Left lung (tissue), 10 donors: Measurements from ENCODE around the gene CAMTA1. TPM values are rescaled to one million over a fixed set of nuclear protein-coding genes. Genes with fewer than 3 reads are reported as not detected.

Source experiments
- ATAC-seq: fragments of 200-7000 bp; cut with Tn5 transposase; one replicate; pipeline ENCODE4 v1.9.1; 2020; ENCODE audit warnings: moderate library complexity
- DNase-seq, 4 donors: peaks; one replicate each; pipeline ENCODE4 v3.0.0-alpha.2; 2013 to 2020
- H3K27ac ChIP-seq, 2 donors: fragments of 200-600 bp; sonication (generic) in 1 of 2; one replicate each; pipeline versions ENCODE4 v1.5.0 to v1.8.0; 2020 to 2021
- H3K27me3 ChIP-seq, 2 donors: fragments of 200-600 bp; sonication (generic) in 1 of 2; one replicate each; pipeline versions ENCODE4 v1.5.0 to v1.8.0; 2020 to 2021
- H3K36me3 ChIP-seq, 2 donors: fragments of 200-600 bp; sonication (generic) in 1 of 2; one replicate each; pipeline versions ENCODE4 v1.5.0 to v1.8.0; 2020 to 2021
- H3K4me1 ChIP-seq, 2 donors: fragments of 200-600 bp; one replicate each; pipeline ENCODE4 v1.8.0; 2021
- H3K4me3 ChIP-seq, 2 donors: fragments of 200-600 bp; sonication (generic) in 1 of 2; one replicate each; pipeline versions ENCODE4 v1.5.0 to v1.8.0; 2020 to 2021; ENCODE audit warnings: mild to moderate bottlenecking in 1 of 2
- H3K9me3 ChIP-seq, 2 donors: fragments of 200-600 bp; sonication (generic) in 1 of 2; one replicate each; pipeline versions ENCODE4 v1.5.0 to v1.8.0; 2020 to 2021
- intact Hi-C, 2 donors: fragments of 100-400 bp; cut with DNase I; formaldehyde crosslinking; loops; one replicate each; pipeline versions ENCODE4 v1.11.2 to v1.14.2; 2022
- polyA plus RNA-seq, 6 donors: library from polyadenylated mRNA; unstranded; fragments of 120-200 nt; gene quantifications; one replicate each; pipeline ENCODE4 v1.2.1, GENCODE V29; 2013; ENCODE audit not compliant: insufficient read length in 6 of 6
- total RNA-seq, 2 donors: library from RNA; stranded (reverse); fragmentation: NEBNext Ultra II Directional; extraction: Animal tissue kit (Norgen Biotek cat#: 25700); gene quantifications; one replicate each; pipeline ENCODE4 v1.2.1, GENCODE V29; 2021
- TF ChIP-seq, protein P1 (sequence below), 2 donors: fragments of 200-600 bp; sonication (generic) in 1 of 2; IDR thresholded peaks; one replicate each; pipeline versions ENCODE4 v1.5.0 to v1.8.0; 2021; ENCODE audit warnings: antibody characterized with exemption in 2 of 2
- donor health status: DM: no; HTN: yes; CAD: no.
- donor health status: DM: no; HTN: no; CAD: no.

Gene CAMTA1
- total and polyA plus RNA-seq, 8 donors, result 42.7 to 69.1 (median 49.4) TPM

DNA sequence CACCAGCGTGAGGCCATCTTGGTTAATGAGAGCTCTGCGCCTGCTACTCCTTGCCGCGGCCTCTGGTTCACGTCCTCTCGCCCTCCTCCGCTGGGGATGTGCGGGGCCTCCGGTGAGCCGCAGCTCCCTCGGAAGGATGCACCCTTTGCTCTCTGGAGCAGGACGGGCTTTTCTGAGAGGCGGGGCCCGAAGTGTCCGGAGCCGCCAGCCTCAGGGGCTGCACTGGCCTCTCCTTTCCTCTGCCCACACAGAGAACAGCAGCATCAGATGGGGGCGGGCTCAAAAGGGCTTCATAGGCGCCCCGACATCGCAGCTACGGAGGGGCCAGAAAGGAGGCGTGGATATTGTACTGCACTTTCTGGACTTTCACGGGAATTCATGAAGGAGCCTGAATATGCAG, 284.7 kb downstream of the CAMTA1 start:
- TF ChIP-seq, protein P1, sequence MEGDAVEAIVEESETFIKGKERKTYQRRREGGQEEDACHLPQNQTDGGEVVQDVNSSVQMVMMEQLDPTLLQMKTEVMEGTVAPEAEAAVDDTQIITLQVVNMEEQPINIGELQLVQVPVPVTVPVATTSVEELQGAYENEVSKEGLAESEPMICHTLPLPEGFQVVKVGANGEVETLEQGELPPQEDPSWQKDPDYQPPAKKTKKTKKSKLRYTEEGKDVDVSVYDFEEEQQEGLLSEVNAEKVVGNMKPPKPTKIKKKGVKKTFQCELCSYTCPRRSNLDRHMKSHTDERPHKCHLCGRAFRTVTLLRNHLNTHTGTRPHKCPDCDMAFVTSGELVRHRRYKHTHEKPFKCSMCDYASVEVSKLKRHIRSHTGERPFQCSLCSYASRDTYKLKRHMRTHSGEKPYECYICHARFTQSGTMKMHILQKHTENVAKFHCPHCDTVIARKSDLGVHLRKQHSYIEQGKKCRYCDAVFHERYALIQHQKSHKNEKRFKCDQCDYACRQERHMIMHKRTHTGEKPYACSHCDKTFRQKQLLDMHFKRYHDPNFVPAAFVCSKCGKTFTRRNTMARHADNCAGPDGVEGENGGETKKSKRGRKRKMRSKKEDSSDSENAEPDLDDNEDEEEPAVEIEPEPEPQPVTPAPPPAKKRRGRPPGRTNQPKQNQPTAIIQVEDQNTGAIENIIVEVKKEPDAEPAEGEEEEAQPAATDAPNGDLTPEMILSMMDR (IDR thresholded peaks at IDR 0.05), result no peak
- H3K36me3 ChIP-seq, result no peaks in the 10 kb centered on the region
- no peaks in the 10 kb centered on the region for H3K9me3 ChIP-seq
- H3K27me3 ChIP-seq, result peaks cover 10 to 25% of the 10 kb centered on the region in 2 donors
- ATAC-seq (peak; percentile 15), DNase-seq (no peak)
- H3K4me1 ChIP-seq, result peaks cover 0 to 5% of the 10 kb centered on the region in 2 donors
- intact Hi-C loops, result no loop called here
- H3K27ac ChIP-seq, result no peak overlapping the region
- no peak overlapping the region for H3K4me3 ChIP-seq

DNA sequence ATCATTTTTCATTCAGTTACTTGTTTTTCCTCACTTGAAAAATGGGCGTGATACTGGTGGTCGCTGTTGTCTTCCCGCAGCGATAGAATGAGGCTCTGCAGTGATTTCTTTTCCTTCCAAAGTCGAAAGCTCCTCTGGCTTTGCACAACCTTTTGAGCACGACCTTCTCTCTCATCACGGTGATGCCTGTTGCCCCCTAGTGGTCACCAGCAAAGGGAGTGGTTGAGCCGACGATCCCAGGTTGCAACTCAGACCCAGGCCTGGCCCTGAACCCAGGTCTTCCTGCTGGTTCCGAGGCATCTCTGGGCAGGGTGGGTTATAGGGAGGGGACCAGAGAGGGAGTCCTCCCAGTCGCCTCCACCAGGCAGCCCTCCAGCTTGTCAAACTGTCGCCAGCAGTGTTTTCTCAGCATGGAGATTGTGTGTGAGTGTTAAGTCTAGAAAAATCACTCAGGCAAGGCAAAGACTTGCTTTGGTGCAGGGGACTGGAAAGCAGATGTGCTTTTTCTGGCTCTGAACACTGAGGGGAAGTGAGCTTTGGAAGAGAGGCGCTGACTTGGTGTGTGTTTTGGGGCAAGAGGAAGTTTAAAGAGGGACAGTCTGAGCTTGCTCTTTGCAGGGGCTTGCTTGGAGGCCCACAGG, 285.3 kb downstream of the CAMTA1 start:
- peak; percentile 92 for ATAC-seq
- intact Hi-C loops, result no loop called here
- H3K9me3 ChIP-seq, result no peaks in the 10 kb centered on the region

DNA sequence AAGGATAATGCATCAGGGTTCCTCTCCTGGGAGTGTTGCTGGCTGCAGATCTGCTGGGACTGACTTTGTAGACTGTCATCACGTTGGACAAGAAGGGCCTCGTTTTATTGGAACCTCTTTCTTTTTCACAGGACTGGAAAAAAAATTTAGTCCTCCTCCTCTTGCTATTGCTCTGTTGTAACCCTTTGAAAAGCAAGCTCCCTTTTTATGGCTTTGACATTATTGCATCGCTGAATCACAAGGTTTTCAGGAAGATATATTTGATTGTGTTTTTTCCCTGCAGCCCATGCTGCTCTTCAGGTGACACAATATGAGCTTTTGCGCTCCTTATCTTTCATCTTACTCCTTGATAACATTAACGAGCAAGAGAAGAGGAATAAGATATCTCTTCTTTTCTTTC, 290.9 kb downstream of the CAMTA1 start:
- no peak overlapping the region for H3K27ac ChIP-seq
- TF ChIP-seq, protein P1 (IDR thresholded peaks at IDR 0.05), result no peak
- DNase-seq, result no peak
- H3K4me3 ChIP-seq, result no peak overlapping the region
- intact Hi-C loops, result no loop called here
- H3K27me3 ChIP-seq, result no peaks in the 10 kb centered on the region
- peaks cover 0 to 17% of the 10 kb centered on the region in 2 donors for H3K9me3 ChIP-seq
- ATAC-seq, result no peak
- H3K4me1 ChIP-seq, result no peaks in the 10 kb centered on the region
- H3K36me3 ChIP-seq, result no peaks in the 10 kb centered on the region

More for the DNA sequence above, 285.3 kb downstream of the CAMTA1 start:
- H3K36me3 ChIP-seq, result no peaks in the 10 kb centered on the region
- peaks cover 10 to 25% of the 10 kb centered on the region in 2 donors for H3K27me3 ChIP-seq
- TF ChIP-seq, protein P1 (IDR thresholded peaks at IDR 0.05), result peak; percentile 81
- DNase-seq, result peak in 3 of 4 donors; percentile 49 to 68 (median 51)
- H3K4me1 ChIP-seq, result peaks cover 0 to 5% of the 10 kb centered on the region in 2 donors
- no peak overlapping the region for H3K4me3 ChIP-seq
- no peak overlapping the region for H3K27ac ChIP-seq

DNA sequence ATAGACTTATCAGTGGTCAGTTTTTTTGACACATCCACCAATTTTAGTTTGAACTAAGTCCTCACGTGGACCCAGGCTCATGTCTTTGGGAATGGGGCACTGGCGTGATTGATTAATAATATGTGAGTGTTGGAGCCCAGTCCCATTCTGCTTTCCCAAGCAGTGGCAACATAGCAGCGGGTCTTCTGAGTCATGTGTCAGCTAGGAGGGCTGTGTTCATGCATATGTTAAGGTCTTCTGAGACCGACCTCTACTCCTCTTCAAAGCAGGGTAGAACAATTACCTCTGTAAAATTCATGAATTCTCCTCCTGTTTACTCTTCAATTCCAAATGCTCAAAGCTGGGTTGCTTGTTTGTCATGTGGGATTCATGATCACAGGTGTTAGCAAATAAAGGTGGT, 291.3 kb downstream of the CAMTA1 start:
- no peak overlapping the region for H3K27ac ChIP-seq
- H3K9me3 ChIP-seq, result peaks cover 0 to 17% of the 10 kb centered on the region in 2 donors
- H3K27me3 ChIP-seq, result no peaks in the 10 kb centered on the region
- ATAC-seq, result no peak
- no peaks in the 10 kb centered on the region for H3K4me1 ChIP-seq
- DNase-seq, result no peak
- intact Hi-C loops, result no loop called here
- H3K36me3 ChIP-seq, result no peaks in the 10 kb centered on the region
- TF ChIP-seq, protein P1 (IDR thresholded peaks at IDR 0.05), result no peak
- H3K4me3 ChIP-seq, result no peak overlapping the region

DNA sequence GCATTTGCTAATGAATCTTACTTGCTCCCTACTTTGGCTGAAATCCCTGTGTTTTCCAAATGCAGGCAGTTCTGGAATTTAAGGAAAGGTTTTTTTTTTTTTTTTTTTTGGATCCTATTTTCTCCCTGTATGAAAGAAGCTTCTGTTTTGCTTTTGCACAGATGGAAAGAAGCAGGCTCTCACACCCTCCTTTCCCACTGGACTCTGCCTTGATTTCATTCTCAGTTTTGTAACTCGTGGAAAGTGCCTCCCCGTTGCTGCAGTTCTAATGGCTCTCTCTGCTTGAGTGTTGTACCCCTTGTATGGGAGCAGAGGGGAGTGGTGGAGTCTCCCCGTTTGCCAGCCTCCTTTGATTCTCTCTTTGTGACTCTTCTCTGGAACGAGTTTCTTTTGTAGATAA, 291.9 kb downstream of the CAMTA1 start:
- H3K27me3 ChIP-seq, result no peaks in the 10 kb centered on the region
- no peaks in the 10 kb centered on the region for H3K4me1 ChIP-seq
- DNase-seq (no peak), ATAC-seq (no peak)
- intact Hi-C loops, result no loop called here
- no peak overlapping the region for H3K4me3 ChIP-seq
- H3K36me3 ChIP-seq, result no peaks in the 10 kb centered on the region
- TF ChIP-seq, protein P1 (IDR thresholded peaks at IDR 0.05), result no peak
- H3K9me3 ChIP-seq, result peaks cover 0 to 17% of the 10 kb centered on the region in 2 donors
- no peak overlapping the region for H3K27ac ChIP-seq
